Occipital lobe (tissue), 2 donors: ENCODE data around the gene HDAC4. TPM values are rescaled to one million over a fixed set of nuclear protein-coding genes. Genes with fewer than 3 reads are reported as not detected.

Experiments used
- DNase-seq: peaks from one replicate; lab custom pipeline; 2025; lab: John Stamatoyannopoulos, UW
- total RNA-seq: library from RNA; depleted of rRNA; stranded (reverse); fragments of >200 nt; gene quantifications from one replicate; pipeline ENCODE4 v1.2.3, GENCODE V29; 2014

HDAC4 gene
- total RNA-seq, 1 donor from 2014 or later = 30.9 TPM

GRCh38 chr2:239096676-239097427 lies 304.0 kb downstream of the HDAC4 start:
- no peak for DNase-seq

- no peak for DNase-seq
Observed at GRCh38 chr2:239095460-239096081, 305.2 kb downstream of the HDAC4 start.

GRCh38 chr2:239094867-239095266 lies 306.0 kb downstream of the HDAC4 start:
- no peak for DNase-seq

- DNase-seq = no peak
Observed at GRCh38 chr2:239093952-239094351, 306.9 kb downstream of the HDAC4 start.

GRCh38 chr2:239093542-239093941 lies 307.3 kb downstream of the HDAC4 start:
- no peak for DNase-seq

GRCh38 chr2:239092571-239093294 lies 308.1 kb downstream of the HDAC4 start:
- DNase-seq = no peak

- no peak for DNase-seq
Observed at GRCh38 chr2:239089884-239090283, 310.9 kb downstream of the HDAC4 start.

GRCh38 chr2:239087046-239087710 lies 313.6 kb downstream of the HDAC4 start:
- DNase-seq = no peak

- DNase-seq = no peak
Observed at GRCh38 chr2:239086325-239087020, 314.3 kb downstream of the HDAC4 start.

GRCh38 chr2:239085201-239085992 lies 315.4 kb downstream of the HDAC4 start:
- no peak for DNase-seq

- DNase-seq = no peak
Observed at GRCh38 chr2:239084007-239084406, 316.8 kb downstream of the HDAC4 start.

GRCh38 chr2:239082425-239082824 lies 318.4 kb downstream of the HDAC4 start:
- no peak for DNase-seq

GRCh38 chr2:239081622-239082021 lies 319.2 kb downstream of the HDAC4 start:
- DNase-seq = no peak

- no peak for DNase-seq
Observed at GRCh38 chr2:239081046-239081445, 319.8 kb downstream of the HDAC4 start.

- no peak for DNase-seq
Observed at GRCh38 chr2:239079671-239080294, 321.0 kb downstream of the HDAC4 start.

GRCh38 chr2:239078128-239078924 lies 322.5 kb downstream of the HDAC4 start:
- no peak for DNase-seq

- no peak for DNase-seq
Observed at GRCh38 chr2:239077260-239077659, 323.6 kb downstream of the HDAC4 start.

GRCh38 chr2:239075918-239076758 lies 324.7 kb downstream of the HDAC4 start:
- no peak for DNase-seq
